ENCODE measurements around the gene MTA3. TPM values are rescaled to one million over a fixed set of nuclear protein-coding genes. Genes with fewer than 3 reads are reported as not detected.

Gene MTA3
- total and polyA plus RNA-seq, 8 donors = 16.8 to 28.1 (median 21.6) TPM

DNA sequence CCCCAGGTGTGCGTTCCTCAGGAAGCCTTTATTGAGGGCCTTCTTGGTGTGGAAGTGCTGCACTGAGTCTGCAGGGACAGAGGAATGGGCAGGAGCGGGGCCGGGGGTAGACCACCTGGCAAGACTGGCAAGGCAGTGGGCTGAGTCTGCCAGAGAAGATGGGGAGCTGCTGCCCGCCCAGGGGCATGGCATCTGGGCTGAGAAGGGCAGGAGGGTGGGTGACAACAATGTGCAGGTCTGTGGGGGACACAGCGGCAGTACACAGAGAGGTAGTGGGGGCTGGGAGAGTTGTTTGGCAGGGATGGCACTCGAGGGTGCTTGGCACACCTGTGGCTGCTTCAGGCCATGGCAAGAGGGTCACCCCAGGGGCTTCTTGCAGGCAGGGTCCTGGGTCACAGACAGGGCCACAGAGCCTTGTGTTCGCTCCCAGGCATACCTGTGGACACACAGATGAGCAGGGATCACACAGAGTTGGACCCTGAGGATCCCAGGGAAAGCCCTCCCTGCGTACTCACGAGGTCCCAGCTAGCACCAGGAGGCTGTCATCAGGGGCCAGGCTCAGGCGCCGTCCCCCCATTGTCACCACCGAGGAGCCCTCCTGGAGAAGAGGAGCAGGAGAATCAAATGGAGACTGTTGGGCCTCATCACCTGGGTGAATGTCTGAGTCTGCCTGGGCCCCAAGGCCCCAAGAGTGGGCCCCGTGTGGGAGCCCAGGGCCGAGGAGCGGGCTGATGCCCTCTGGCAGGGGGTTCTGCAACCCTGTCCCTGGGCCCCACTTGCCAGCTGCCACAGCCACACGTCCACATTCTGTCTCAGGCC, 198.9 kb downstream of the MTA3 start:
- no peak overlapping the region for H3K27ac ChIP-seq
- H3K27me3 ChIP-seq = no peaks in the 10 kb centered on the region
- no peak for FAIRE-seq
- H3K36me3 ChIP-seq = no peaks in the 10 kb centered on the region
- intact Hi-C loops (cut with DNase I) = no loop called here
- WGBS, 2 donors = 86% methylated on average over 16 of the region's 16 CpGs
- no peak for DNase-seq
- no peak for ATAC-seq
- no peak overlapping the region for H3K4me3 ChIP-seq
- TF ChIP-seq, protein P1, sequence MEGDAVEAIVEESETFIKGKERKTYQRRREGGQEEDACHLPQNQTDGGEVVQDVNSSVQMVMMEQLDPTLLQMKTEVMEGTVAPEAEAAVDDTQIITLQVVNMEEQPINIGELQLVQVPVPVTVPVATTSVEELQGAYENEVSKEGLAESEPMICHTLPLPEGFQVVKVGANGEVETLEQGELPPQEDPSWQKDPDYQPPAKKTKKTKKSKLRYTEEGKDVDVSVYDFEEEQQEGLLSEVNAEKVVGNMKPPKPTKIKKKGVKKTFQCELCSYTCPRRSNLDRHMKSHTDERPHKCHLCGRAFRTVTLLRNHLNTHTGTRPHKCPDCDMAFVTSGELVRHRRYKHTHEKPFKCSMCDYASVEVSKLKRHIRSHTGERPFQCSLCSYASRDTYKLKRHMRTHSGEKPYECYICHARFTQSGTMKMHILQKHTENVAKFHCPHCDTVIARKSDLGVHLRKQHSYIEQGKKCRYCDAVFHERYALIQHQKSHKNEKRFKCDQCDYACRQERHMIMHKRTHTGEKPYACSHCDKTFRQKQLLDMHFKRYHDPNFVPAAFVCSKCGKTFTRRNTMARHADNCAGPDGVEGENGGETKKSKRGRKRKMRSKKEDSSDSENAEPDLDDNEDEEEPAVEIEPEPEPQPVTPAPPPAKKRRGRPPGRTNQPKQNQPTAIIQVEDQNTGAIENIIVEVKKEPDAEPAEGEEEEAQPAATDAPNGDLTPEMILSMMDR (IDR thresholded peaks at IDR 0.05) = no peak
- no peaks in the 10 kb centered on the region for H3K9me3 ChIP-seq
- no peaks in the 10 kb centered on the region for H3K4me1 ChIP-seq

DNA sequence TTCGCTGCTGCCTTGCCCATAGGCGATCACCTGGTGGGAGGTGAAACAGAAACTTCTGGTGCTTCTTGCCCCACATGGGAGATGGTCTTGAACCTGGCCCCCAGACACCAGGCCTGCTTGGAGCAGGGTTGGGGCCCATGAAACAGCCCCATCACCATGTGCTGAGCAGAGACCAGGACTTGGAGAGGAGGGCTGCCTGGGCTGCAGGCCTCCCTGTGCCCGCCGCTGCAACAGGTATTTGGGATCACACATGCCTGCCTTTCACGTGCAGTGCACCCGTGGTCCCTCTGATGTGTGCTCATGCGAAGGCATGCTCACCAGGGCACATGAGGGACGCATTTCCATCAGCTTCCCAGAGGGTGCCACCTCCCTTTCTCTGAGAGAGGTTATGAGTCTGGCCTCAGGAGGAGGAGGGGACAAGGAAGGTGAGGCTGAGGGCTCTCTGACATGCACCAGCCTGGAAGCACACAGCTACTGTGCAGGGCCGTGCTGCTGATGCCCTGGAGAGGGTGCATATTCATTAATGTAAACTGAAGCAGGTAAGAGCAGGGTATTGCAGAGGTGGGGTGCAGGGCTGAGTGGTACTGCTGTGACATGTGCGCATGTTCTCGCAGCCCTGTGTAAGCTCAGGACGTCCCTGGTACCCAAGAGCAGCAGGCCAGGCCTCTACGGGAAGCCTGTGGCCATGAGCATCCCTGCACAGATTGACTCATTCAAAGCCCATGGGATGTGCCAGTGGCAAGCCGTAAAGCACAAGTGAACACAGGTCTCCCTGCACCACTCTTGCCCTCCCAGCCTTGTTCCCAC, 199.7 kb downstream of the MTA3 start:
- ATAC-seq (peak in 1 of 4 donors; percentile 7), FAIRE-seq (no peak), DNase-seq (peak in 1 of 6 donors; percentile 50)
- H3K27ac ChIP-seq = no peak overlapping the region
- H3K4me1 ChIP-seq = no peaks in the 10 kb centered on the region
- TF ChIP-seq, protein P1 (IDR thresholded peaks at IDR 0.05) = no peak
- WGBS, 2 donors = 74 to 78% methylated on average over 14 of the region's 14 CpGs
- H3K9me3 ChIP-seq = no peaks in the 10 kb centered on the region
- H3K4me3 ChIP-seq = no peak overlapping the region
- H3K27me3 ChIP-seq = no peaks in the 10 kb centered on the region
- intact Hi-C loops (cut with DNase I) = no loop called here
- H3K36me3 ChIP-seq = no peaks in the 10 kb centered on the region

DNA sequence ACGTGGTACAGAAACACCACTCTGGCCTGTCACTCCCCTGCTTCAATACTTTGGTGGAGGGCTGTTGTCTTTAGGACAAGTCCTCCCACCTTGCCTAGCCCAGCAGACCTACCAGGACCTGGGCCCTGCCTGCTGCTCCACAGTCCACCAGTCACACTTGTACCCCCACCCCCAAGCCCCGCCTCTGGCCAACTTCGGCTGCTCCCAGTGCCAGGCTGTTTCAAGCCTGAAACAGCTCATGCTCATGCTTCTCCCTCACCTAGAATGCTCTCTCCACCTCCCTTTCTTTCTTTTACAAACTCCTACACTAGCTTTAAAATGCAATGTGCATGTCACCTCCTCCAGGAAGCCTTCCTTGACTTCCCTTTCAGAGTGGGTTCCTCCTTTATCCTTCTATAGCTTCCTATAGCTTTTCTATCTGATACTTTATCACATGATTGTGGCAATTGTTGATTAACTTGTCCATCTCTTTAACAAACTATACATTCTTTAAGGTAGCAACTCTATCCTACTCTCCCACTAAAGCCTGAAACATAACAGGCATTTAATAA, 200.3 kb downstream of the MTA3 start:
- Histone ChIP-seq H3K27ac (no peak overlapping the region), H3K27me3 (no peaks in the 10 kb centered on the region), H3K36me3 (no peaks in the 10 kb centered on the region), H3K4me1 (no peaks in the 10 kb centered on the region), H3K4me3 (no peak overlapping the region), H3K9me3 (no peaks in the 10 kb centered on the region)
- intact Hi-C loops (cut with DNase I) = no loop called here
- 63 to 67% methylated on average over 3 of the region's 3 CpGs for WGBS, 2 donors
- FAIRE-seq (no peak), ATAC-seq (no peak), DNase-seq (no peak)
- TF ChIP-seq, protein P1 (IDR thresholded peaks at IDR 0.05) = no peak

DNA sequence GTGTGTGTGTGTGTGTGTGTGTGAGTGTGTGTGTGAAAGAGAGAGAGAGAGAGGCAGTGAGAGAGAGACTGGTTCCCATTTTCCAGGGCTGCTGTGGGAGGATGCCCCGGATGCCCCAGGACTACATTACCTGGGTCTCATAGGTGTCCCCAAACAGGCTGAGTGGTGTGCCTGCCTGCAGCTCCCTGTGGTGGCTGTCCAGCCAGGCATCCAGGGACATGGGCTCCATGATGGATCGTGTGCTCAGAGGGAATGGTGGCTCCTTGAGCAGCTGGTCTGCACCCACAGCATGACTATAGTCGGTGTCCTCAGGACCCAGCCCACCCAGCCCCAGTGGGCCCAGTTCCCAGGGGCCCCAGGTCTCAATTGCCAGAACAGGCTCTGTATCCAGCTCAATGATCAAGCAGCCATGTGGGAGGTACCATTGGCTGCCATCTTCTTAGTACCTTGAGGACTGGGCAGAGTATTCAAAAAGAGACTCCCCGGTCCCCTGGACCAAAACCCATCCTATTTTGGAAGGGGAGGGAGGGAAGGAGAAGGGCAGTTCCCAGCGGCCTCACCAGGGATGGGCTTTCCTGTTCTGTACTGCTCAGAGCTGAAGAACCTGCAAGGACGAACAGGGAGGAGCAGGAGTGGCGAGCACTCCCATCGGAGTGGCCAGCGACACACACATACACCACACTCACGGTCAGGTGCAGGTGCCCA, 201.3 kb downstream of the MTA3 start:
- WGBS, 2 donors = 95 to 96% methylated on average over 10 of the region's 10 CpGs

More for the DNA sequence above, 201.3 kb downstream of the MTA3 start:
- Histone ChIP-seq H3K27ac (no peak overlapping the region), H3K4me3 (no peak overlapping the region), H3K9me3 (no peaks in the 10 kb centered on the region), H3K27me3 (no peaks in the 10 kb centered on the region), H3K4me1 (no peaks in the 10 kb centered on the region), H3K36me3 (no peaks in the 10 kb centered on the region)
- TF ChIP-seq, protein P1 (IDR thresholded peaks at IDR 0.05) = no peak
- intact Hi-C loops (cut with DNase I) = no loop called here
- ATAC-seq (no peak), FAIRE-seq (no peak), DNase-seq (no peak)
